Colonic mucosa (tissue), 4 donors: ENCODE results near the gene CD79B. TPM values are rescaled to one million over a fixed set of nuclear protein-coding genes. Genes with fewer than 3 reads are reported as not detected.
"Not testable (repeated sequence)": the region's sequence is repeated elsewhere in the genome, so short reads cannot be mapped to it uniquely, and the experiment has no call there.

Experiments used
- DNase-seq: peaks from one replicate; pipeline ENCODE4 v3.0.0-alpha.2; 2020
- H3K27ac ChIP-seq: fragments of 200-600 bp; one replicate; pipeline ENCODE4 v1.8.0; 2021
- H3K27me3 ChIP-seq: fragments of 200-600 bp; one replicate; pipeline ENCODE4 v1.8.0; 2021
- H3K36me3 ChIP-seq: fragments of 200-600 bp; one replicate; pipeline ENCODE4 v1.8.0; 2021
- H3K4me1 ChIP-seq: fragments of 200-600 bp; one replicate; pipeline ENCODE4 v1.8.0; 2021; ENCODE audit warnings: mild to moderate bottlenecking
- H3K4me3 ChIP-seq: fragments of 200-600 bp; one replicate; pipeline ENCODE4 v1.8.0; 2021
- H3K9ac ChIP-seq, 2 donors: one replicate each; pipeline ENCODE4 v1.7.0; 2013; ENCODE audit warnings: control low read depth in 2 of 2, low read depth in 2 of 2, low read length in 2 of 2
- H3K9me3 ChIP-seq: fragments of 200-600 bp; one replicate; pipeline ENCODE4 v1.8.0; 2021
- intact Hi-C: fragments of 100-400 bp; cut with DNase I; formaldehyde crosslinking; loops from one replicate; pipeline ENCODE4 v1.14.1; 2022
- total RNA-seq, 2 donors: library from RNA; stranded (reverse); fragmentation: NEBNext Ultra II Directional in 1 of 2; extraction: Animal tissue kit (Norgen Biotek cat#: 25700) in 1 of 2; gene quantifications; one replicate each; pipeline ENCODE4 v1.2.1, GENCODE V29; 2021
- TF ChIP-seq, protein P1 (sequence below): fragments of 200-600 bp; IDR thresholded peaks from one replicate; pipeline ENCODE4 v1.8.0; 2022; ENCODE audit warnings: antibody characterized with exemption, mild to moderate bottlenecking
- donor health status: healthy.
- donor health status: DM: no; HTN: no; CAD: no.
- donor health status: DM: no; HTN: no; CAD: no.

Gene CD79B
- total RNA-seq, 2 donors from 2014 or later, result 1.5 to 1.7 TPM

DNA sequence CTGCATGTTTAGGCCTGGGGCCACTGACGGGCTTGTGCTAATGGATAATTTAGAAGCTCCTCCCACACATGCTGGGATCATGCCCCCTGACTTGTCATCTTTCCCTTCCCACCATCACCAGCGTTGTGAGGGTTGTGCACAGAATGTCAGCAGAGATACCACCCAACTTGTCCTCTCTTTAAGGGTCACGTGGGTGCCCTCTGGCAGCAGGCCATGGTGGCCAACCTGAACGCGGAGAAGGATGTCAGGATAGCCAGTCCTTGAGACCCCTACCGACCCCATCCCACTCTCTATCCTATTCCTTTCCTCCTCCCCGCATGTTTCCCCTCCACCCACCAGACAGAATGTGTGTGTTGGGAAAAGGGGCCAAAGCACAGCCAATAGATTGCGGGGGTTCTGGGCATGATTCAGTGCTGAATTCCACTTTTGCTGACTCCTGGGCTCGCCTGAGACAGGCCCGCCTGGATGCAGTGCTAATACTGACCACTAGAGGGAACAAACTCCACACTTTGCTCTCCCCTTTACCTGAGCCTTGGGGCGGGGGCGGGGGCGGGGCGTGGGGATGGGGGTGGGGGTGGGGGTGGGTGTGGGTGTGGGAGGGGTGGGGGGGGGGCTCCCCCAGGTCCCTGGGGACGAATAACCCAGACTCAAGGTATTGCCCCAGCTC, 50.1 kb downstream of the CD79B start, which contains the start of gene GH2:
GH2 (minus strand) TSS at position 10 of the 667 bp plus-strand sequence. CDS start 143 bp downstream, outside the sequence.
- TF ChIP-seq, protein P1, sequence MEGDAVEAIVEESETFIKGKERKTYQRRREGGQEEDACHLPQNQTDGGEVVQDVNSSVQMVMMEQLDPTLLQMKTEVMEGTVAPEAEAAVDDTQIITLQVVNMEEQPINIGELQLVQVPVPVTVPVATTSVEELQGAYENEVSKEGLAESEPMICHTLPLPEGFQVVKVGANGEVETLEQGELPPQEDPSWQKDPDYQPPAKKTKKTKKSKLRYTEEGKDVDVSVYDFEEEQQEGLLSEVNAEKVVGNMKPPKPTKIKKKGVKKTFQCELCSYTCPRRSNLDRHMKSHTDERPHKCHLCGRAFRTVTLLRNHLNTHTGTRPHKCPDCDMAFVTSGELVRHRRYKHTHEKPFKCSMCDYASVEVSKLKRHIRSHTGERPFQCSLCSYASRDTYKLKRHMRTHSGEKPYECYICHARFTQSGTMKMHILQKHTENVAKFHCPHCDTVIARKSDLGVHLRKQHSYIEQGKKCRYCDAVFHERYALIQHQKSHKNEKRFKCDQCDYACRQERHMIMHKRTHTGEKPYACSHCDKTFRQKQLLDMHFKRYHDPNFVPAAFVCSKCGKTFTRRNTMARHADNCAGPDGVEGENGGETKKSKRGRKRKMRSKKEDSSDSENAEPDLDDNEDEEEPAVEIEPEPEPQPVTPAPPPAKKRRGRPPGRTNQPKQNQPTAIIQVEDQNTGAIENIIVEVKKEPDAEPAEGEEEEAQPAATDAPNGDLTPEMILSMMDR, result peak; percentile 38
- H3K9me3 ChIP-seq, result no peaks in the 10 kb centered on the region
- intact Hi-C loops, result no loop called here
- no peak within 1 kb of the TSS for H3K4me3 ChIP-seq
- no peaks in the 10 kb centered on the region for H3K4me1 ChIP-seq
- no peak within 1 kb of the TSS for H3K9ac ChIP-seq
- H3K27ac ChIP-seq, result no peak within 1 kb of the TSS
- DNase-seq, result peak; percentile 38
- no peaks in the 10 kb centered on the region for H3K36me3 ChIP-seq
- H3K27me3 ChIP-seq, result no peaks in the 10 kb centered on the region

DNA sequence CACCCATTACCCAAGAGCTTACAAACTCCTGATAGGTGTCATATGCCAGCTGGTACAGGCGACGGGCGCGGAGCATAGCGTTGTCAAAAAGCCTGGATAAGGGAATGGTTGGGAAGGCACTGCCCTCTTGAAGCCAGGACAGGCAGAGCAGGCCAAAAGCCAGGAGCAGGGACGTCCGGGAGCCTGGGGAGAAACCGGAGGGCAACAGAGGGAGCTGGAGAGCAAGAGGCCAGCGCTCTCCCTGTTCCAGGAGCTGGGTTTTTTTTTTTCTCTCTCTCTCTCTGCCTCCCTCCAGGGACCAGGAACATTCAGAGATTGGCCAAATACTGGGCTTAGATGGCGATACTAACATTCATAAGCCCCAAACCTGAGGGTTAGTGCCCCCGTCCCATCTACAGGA, 50.8 kb downstream of the CD79B start:
- H3K4me3 ChIP-seq, H3K9ac ChIP-seq, intact Hi-C loops, H3K4me1 ChIP-seq, H3K27ac ChIP-seq, DNase-seq, H3K36me3 ChIP-seq, H3K27me3 ChIP-seq, H3K9me3 ChIP-seq: not testable (repeated sequence)

DNA sequence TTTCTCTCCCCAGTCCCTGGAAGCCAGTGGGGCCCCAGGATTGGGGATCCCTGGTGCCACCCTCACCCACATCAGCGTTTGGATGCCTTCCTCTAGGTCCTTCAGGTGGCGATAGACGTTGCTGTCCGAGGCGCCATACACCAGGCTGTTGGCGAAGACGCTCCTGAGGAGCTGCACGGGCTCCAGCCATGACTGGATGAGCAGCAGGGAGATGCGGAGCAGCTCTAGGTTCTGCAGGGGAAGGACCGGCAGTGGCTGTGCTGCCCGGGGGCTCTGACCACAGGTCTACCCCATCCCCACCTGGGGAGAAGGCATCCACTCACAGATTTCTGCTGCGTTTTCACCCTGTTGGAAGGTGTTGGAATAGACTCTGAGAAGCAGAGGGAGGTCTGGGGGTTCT, 51.4 kb downstream of the CD79B start:
- Histone ChIP-seq H3K36me3 (no peaks in the 10 kb centered on the region), H3K4me1 (no peaks in the 10 kb centered on the region), H3K27me3 (no peaks in the 10 kb centered on the region), H3K4me3 (no peak overlapping the region), H3K9ac (no peak overlapping the region), H3K9me3 (no peaks in the 10 kb centered on the region), H3K27ac (no peak overlapping the region)
- TF ChIP-seq, protein P1, result no peak
- DNase-seq, result no peak
- intact Hi-C loops, result no loop called here

Other genes with a start within 250 kb of the CD79B start
- gene LIMD2, start 232.2 kb downstream of the CD79B start, total RNA-seq, result 1 to 10 TPM; 3.6 to 5.6 TPM
- 10 to 100 TPM; 15.6 to 19.9 TPM for gene STRADA, start 190.5 kb downstream of the CD79B start, total RNA-seq
- 100 to 1,000 TPM; 128 to 145 TPM for gene CCDC47, start 158.7 kb downstream of the CD79B start, total RNA-seq
- gene DDX42, start 158.2 kb downstream of the CD79B start, total RNA-seq, result 10 to 100 TPM; 71.1 to 74.5 TPM
- gene PSMC5, start 104.9 kb downstream of the CD79B start, total RNA-seq, result 100 to 1,000 TPM in 1 of 2 donors, 10 to 100 TPM in 1; 86.1 to 138 TPM
- gene FTSJ3, start 104.7 kb downstream of the CD79B start, total RNA-seq, result 10 to 100 TPM; 25.4 to 44.6 TPM
- gene SMARCD2, start 89.6 kb downstream of the CD79B start, total RNA-seq, result 100 to 1,000 TPM in 1 of 2 donors, 10 to 100 TPM in 1; 77.2 to 124 TPM
- not detected for gene CSH2, start 58.7 kb downstream of the CD79B start, total RNA-seq
- not detected for gene GH2, start 50.4 kb downstream of the CD79B start, total RNA-seq
- gene CSH1, start 35.8 kb downstream of the CD79B start, total RNA-seq, result not detected
- not detected for gene CSHL1, start 21.1 kb downstream of the CD79B start, total RNA-seq
- gene GH1, start 13.5 kb downstream of the CD79B start, total RNA-seq, result not detected
- gene SCN4A, start 40.6 kb upstream of the CD79B start, total RNA-seq, result under 1 TPM; 0.07 to 0.27 TPM
- gene PRR29, start 66.0 kb upstream of the CD79B start, total RNA-seq, result under 1 TPM in 1 of 2 donors, not detected in 1; 0.16 TPM
- 1 to 10 TPM; 9.2 to 9.5 TPM for gene ICAM2, start 88.3 kb upstream of the CD79B start, total RNA-seq
- gene ERN1, start 197.8 kb upstream of the CD79B start, total RNA-seq, result 10 to 100 TPM; 19.2 to 19.6 TPM